Endothelial cell of hepatic sinusoid (primary cell): ENCODE data around the gene KIF14.

Source experiments
- in situ Hi-C: cut with HindIII; loops from 2 replicates; pipeline ENCODE4 v1.10.0; 2017; ENCODE audit warnings: low sequenced_read_pairs

The KIF14 gene

GRCh38 chr1:200620273-200621131, at the start of gene KIF14:
KIF14 (minus strand) TSS chr1:200620751; CDS start chr1:200618723, 2,028 bp downstream.
- in situ Hi-C loops = loop anchor here (5.0 kb wide), 2 partner anchors 52 to 177 kb away; no protein-coding TSS in a partner anchor

GRCh38 chr1:200669314-200670241, 49.0 kb upstream of the KIF14 start, which contains the start of gene DDX59:
DDX59 (minus strand) TSS chr1:200669907; CDS start chr1:200666740, 3,167 bp downstream.
- in situ Hi-C loops = loop anchor here (5.0 to 10.0 kb wide), 3 partner anchors 47 to 102 kb away; partner anchors contain the start of genes CAMSAP2 and KIF14

GRCh38 chr1:200668514-200669313, 48.2 kb upstream of the KIF14 start:
- in situ Hi-C loops = loop anchor here (5.0 to 10.0 kb wide), 2 partner anchors 66 to 101 kb away; partner anchors contain the start of gene CAMSAP2

GRCh38 chr1:200666309-200666708, 45.8 kb upstream of the KIF14 start:
- in situ Hi-C loops = loop anchor here (5.0 to 10.0 kb wide), 2 partner anchors 68 to 99 kb away; partner anchors contain the start of gene CAMSAP2

- in situ Hi-C loops = loop anchor here (5.0 to 10.0 kb wide), 2 partner anchors 69 to 99 kb away; partner anchors contain the start of gene CAMSAP2
These were observed 45.3 kb upstream of the KIF14 start for GRCh38 chr1:200665861-200666260.

- in situ Hi-C loops = loop anchor here (10.0 kb wide), 1 partner anchor 74 kb away; the partner anchor contains the start of gene CAMSAP2
These were observed 40.2 kb upstream of the KIF14 start for GRCh38 chr1:200660719-200661118.

GRCh38 chr1:200659269-200659668, 38.7 kb upstream of the KIF14 start:
- in situ Hi-C loops = no loop called here

GRCh38 chr1:200658037-200658818, 37.7 kb upstream of the KIF14 start:
- in situ Hi-C loops = no loop called here

- in situ Hi-C loops = no loop called here
These were observed 34.1 kb upstream of the KIF14 start for GRCh38 chr1:200654660-200655059.

- in situ Hi-C loops = no loop called here
These were observed 32.5 kb upstream of the KIF14 start for GRCh38 chr1:200653022-200653462.

- in situ Hi-C loops = no loop called here
These were observed 31.8 kb upstream of the KIF14 start for GRCh38 chr1:200652378-200652777.

GRCh38 chr1:200646515-200646914, 26.0 kb upstream of the KIF14 start:
- in situ Hi-C loops = no loop called here

- in situ Hi-C loops = no loop called here
These were observed 23.5 kb upstream of the KIF14 start for GRCh38 chr1:200644021-200644420.

- in situ Hi-C loops = no loop called here
These were observed 21.9 kb upstream of the KIF14 start for GRCh38 chr1:200642481-200642880.

- in situ Hi-C loops = no loop called here
These were observed 20.4 kb upstream of the KIF14 start for GRCh38 chr1:200640963-200641401.

- in situ Hi-C loops = no loop called here
These were observed 19.9 kb upstream of the KIF14 start for GRCh38 chr1:200640373-200640962.

- in situ Hi-C loops = no loop called here
These were observed 17.5 kb upstream of the KIF14 start for GRCh38 chr1:200638073-200638472.

- in situ Hi-C loops = no loop called here
These were observed 16.1 kb upstream of the KIF14 start for GRCh38 chr1:200636681-200637080.
